Measurements from ENCODE around the gene MAP2K5.

GRCh38 chr15:67685008-67685599 lies 142.6 kb downstream of the MAP2K5 start:
- TF ChIP-seq CTCF (IDR thresholded peaks at IDR 0.05; ENCODE audit: poor library complexity, severe bottlenecking) (no peak), POLR2AphosphoS5 (IDR thresholded peaks at IDR 0.05) (no peak), EZH2 (IDR thresholded peaks at IDR 0.05; ENCODE audit: borderline replicate concordance, insufficient read depth, low read length, poor library complexity, severe bottlenecking) (no peak), EP300 (conservative IDR thresholded peaks at IDR 0.05; ENCODE audit: poor library complexity, severe bottlenecking) (no peak), TAF1 (IDR thresholded peaks at IDR 0.05; ENCODE audit: low read depth) (no peak)
